Sigmoid colon (tissue), 4 donors: Measurements from ENCODE around the gene IPCEF1.

Experiments used
- EP300 ChIP-seq, 4 donors: sonication (generic); formaldehyde crosslinking; IDR thresholded peaks; one replicate each; pipeline ENCODE4 v1.6.1; 2017; ENCODE audit warnings: antibody characterized with exemption in 4 of 4
- TF ChIP-seq, protein P1 (sequence below), 4 experiments: fragments of 450-650 bp in 3 of 4; fragments of 200-600 bp in 1 of 4; IDR thresholded peaks; one replicate each; pipeline ENCODE4 v1.5.1; 2016 to 2019; ENCODE audit warnings: antibody characterized with exemption in 4 of 4, mild to moderate bottlenecking in 3 of 4, moderate library complexity in 2 of 4

DNA sequence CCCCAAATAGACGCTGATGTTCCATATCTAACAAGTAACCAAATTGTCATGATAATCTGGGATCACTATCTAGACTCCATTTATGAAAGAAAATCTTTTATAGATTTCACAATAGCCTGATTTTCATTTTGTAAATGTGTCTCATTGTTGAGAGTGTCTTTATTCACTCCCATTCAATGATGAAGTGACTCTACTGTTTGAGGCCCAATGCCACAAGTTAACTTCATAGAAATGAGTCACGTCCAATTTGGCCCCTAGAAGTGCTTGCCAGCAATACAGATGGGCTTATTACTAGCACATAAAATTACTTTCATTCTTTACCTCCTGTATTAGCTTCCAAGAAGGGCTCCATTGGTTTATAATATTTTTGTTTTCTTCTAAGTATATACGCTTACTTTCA, 6.3 kb downstream of the IPCEF1 start:
- TF ChIP-seq, protein P1, sequence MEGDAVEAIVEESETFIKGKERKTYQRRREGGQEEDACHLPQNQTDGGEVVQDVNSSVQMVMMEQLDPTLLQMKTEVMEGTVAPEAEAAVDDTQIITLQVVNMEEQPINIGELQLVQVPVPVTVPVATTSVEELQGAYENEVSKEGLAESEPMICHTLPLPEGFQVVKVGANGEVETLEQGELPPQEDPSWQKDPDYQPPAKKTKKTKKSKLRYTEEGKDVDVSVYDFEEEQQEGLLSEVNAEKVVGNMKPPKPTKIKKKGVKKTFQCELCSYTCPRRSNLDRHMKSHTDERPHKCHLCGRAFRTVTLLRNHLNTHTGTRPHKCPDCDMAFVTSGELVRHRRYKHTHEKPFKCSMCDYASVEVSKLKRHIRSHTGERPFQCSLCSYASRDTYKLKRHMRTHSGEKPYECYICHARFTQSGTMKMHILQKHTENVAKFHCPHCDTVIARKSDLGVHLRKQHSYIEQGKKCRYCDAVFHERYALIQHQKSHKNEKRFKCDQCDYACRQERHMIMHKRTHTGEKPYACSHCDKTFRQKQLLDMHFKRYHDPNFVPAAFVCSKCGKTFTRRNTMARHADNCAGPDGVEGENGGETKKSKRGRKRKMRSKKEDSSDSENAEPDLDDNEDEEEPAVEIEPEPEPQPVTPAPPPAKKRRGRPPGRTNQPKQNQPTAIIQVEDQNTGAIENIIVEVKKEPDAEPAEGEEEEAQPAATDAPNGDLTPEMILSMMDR (IDR thresholded peaks at IDR 0.05): no peak
- TF ChIP-seq EP300 (IDR thresholded peaks at IDR 0.05): no peak
